IMR-90 (cell line): ENCODE data around the gene NFATC1. TPM values are rescaled to one million over a fixed set of nuclear protein-coding genes. Genes with fewer than 3 reads are reported as not detected.

Experiments
- ATAC-seq: fragments of 200-7000 bp; cut with Tn5 transposase; 2 replicates; pipeline ENCODE4 v1.9.1; 2020; ENCODE audit warnings: low read depth, mild to moderate bottlenecking, moderate library complexity
- BruUV-seq: library from RNA; stranded (reverse); fragments of 400-500 nt; replicated peaks from 2 replicates; lab custom pipeline; 2021; lab: Mats Ljungman, UMichigan
- CTCF ChIA-PET: fragments of 300-600 bp; formaldehyde crosslinking; extraction: SDS; loops from one replicate; lab custom pipeline; 2021; ENCODE audit warnings: antibody characterized with exemption; lab: Yijun Ruan, JAX
- POLR2A ChIA-PET: fragments of 300-600 bp; sonication (Branson Sonifier 250); formaldehyde crosslinking; loops from one replicate; lab custom pipeline; 2022; ENCODE audit warnings: antibody characterized with exemption; ENCODE audit not compliant: unreplicated experiment; lab: Charles Lee
- DNase-seq: peaks from one replicate; pipeline ENCODE4 v3.0.0; 2013
- H2AFZ ChIP-seq: replicated peaks from 2 replicates; pipeline ENCODE3; 2013; ENCODE audit warnings: low read length, mild to moderate bottlenecking; ENCODE audit not compliant: poor library complexity
- H2AK5ac ChIP-seq: 2 replicates; pipeline ENCODE4 v1.6.1; 2013; ENCODE audit warnings: low read depth, low read length, inconsistent platforms
- H2AK9ac ChIP-seq: replicated peaks from 2 replicates; pipeline ENCODE3; 2013; ENCODE audit warnings: mild to moderate bottlenecking, low read depth, low read length, moderate library complexity; ENCODE audit not compliant: poor library complexity
- H2BK120ac ChIP-seq: 2 replicates; pipeline ENCODE4 v1.6.1; 2013; ENCODE audit warnings: low read depth, low read length, inconsistent platforms
- H2BK15ac ChIP-seq: 3 replicates; pipeline ENCODE4 v1.6.1; 2013; ENCODE audit warnings: low read depth, low read length, inconsistent platforms
- H2BK20ac ChIP-seq: 2 replicates; pipeline ENCODE4 v1.6.1; 2013; ENCODE audit warnings: low read depth, mild to moderate bottlenecking, inconsistent platforms, low read length, moderate library complexity
- H2BK5ac ChIP-seq: 2 replicates; pipeline ENCODE4 v1.6.1; 2013; ENCODE audit warnings: mild to moderate bottlenecking, low read depth, low read length, inconsistent platforms; ENCODE audit not compliant: poor library complexity, severe bottlenecking
- H3K14ac ChIP-seq: replicated peaks from 2 replicates; pipeline ENCODE4 v1.6.1; 2013; ENCODE audit warnings: low read depth, low read length, inconsistent platforms
- H3K18ac ChIP-seq: 2 replicates; pipeline ENCODE4 v1.6.1; 2013; ENCODE audit warnings: low read depth, low read length, control low read depth
- H3K23ac ChIP-seq: 2 replicates; pipeline ENCODE4 v1.6.1; 2013; ENCODE audit warnings: low read depth, low read length, inconsistent platforms
- H3K27ac ChIP-seq: 2 replicates; pipeline ENCODE4 v1.5.1; 2013; ENCODE audit warnings: mild to moderate bottlenecking, control low read depth, low read length; ENCODE audit not compliant: insufficient read depth
- H3K27me3 ChIP-seq: 2 replicates; pipeline ENCODE4 v1.6.1; 2013; ENCODE audit warnings: low read length; ENCODE audit not compliant: control insufficient read depth, insufficient read depth
- H3K36me3 ChIP-seq: 2 replicates; pipeline ENCODE4 v1.6.1; 2013; ENCODE audit warnings: low read length, mixed read lengths; ENCODE audit not compliant: control insufficient read depth, insufficient read depth
- H3K4ac ChIP-seq: 2 replicates; pipeline ENCODE4 v1.6.1; 2013; ENCODE audit warnings: low read depth, low read length, inconsistent platforms
- H3K4me1 ChIP-seq: 2 replicates; pipeline ENCODE4 v1.6.1; 2013; ENCODE audit warnings: low read length, mixed read lengths; ENCODE audit not compliant: control insufficient read depth, insufficient read depth
- H3K4me2 ChIP-seq: 2 replicates; pipeline ENCODE4 v1.6.1; 2013; ENCODE audit warnings: low read depth, mild to moderate bottlenecking, control low read depth, low read length, moderate library complexity
- H3K4me3 ChIP-seq: 2 replicates; pipeline ENCODE4 v1.5.1; 2013; ENCODE audit warnings: low read depth, mild to moderate bottlenecking, control low read depth, low read length, moderate library complexity; ENCODE audit not compliant: insufficient read depth
- H3K56ac ChIP-seq: 2 replicates; pipeline ENCODE4 v1.6.1; 2013; ENCODE audit warnings: low read length, inconsistent platforms; ENCODE audit not compliant: insufficient read depth; ENCODE audit errors: extremely low read depth
- H3K79me1 ChIP-seq, 2 experiments: 2 replicates each; pipeline ENCODE4 v1.6.1; 2013; ENCODE audit warnings: low read length in 2 of 2, inconsistent platforms in 1 of 2, low read depth in 1 of 2
- H3K9ac ChIP-seq: 2 replicates; pipeline ENCODE4 v1.6.1; 2013; ENCODE audit warnings: low read depth, low read length, control low read depth
- H3K9me1 ChIP-seq: 2 replicates; pipeline ENCODE4 v1.6.1; 2013; ENCODE audit warnings: low read length, inconsistent platforms; ENCODE audit not compliant: insufficient read depth
- H3K9me3 ChIP-seq: 2 replicates; pipeline ENCODE4 v1.6.1; 2013; ENCODE audit warnings: low read length; ENCODE audit not compliant: control insufficient read depth, insufficient read depth
- H4K20me1 ChIP-seq: 2 replicates; pipeline ENCODE4 v1.6.1; 2013; ENCODE audit warnings: low read length, inconsistent platforms; ENCODE audit not compliant: insufficient read depth
- H4K5ac ChIP-seq: 2 replicates; pipeline ENCODE4 v1.6.1; 2013; ENCODE audit warnings: mild to moderate bottlenecking, low read depth, low read length, control low read depth
- H4K8ac ChIP-seq, 2 experiments: 2 replicates each; pipeline ENCODE4 v1.6.1; 2013; ENCODE audit warnings: low read depth in 2 of 2, low read length in 2 of 2, control low read depth in 1 of 2, inconsistent platforms in 1 of 2
- H4K91ac ChIP-seq: 2 replicates; pipeline ENCODE4 v1.6.1; 2013; ENCODE audit warnings: low read depth, low read length, inconsistent platforms; ENCODE audit not compliant: insufficient read depth
- RCOR1 ChIP-seq: IDR thresholded peaks from 2 replicates; pipeline ENCODE4 v1.6.1; 2012; ENCODE audit warnings: mild to moderate bottlenecking, low read length, improper control_type of control experiment; ENCODE audit not compliant: insufficient replicate concordance
- WGBS, 2 experiments: methylation state at CpG; one replicate each; pipeline versions ENCODE4 v1.1.5 to v1.1.7; 2013; ENCODE audit warnings: missing lambda C conversion rate in 2 of 2; ENCODE audit not compliant: insufficient read length in 1 of 2; ENCODE audit errors: extremely low coverage in 2 of 2; 5-methylcytosine and 5-hydroxymethylcytosine counted together
- dilution Hi-C: fragments of 300-500 bp; cut with HindIII; formaldehyde crosslinking; loops from one replicate; pipeline ENCODE4 v1.14.3; 2018; ENCODE audit warnings: low sequenced_read_pairs; ENCODE audit not compliant: unreplicated experiment
- in situ Hi-C: fragments of 300-500 bp; cut with MboI; formaldehyde crosslinking; loops from 3 replicates; pipeline ENCODE4 v1.14.3; 2019; ENCODE audit warnings: low sequenced_read_pairs, inconsistent platforms, mixed read lengths
- intact Hi-C: fragments of 100-400 bp; cut with micrococcal nuclease; formaldehyde crosslinking; loops from 2 replicates; pipeline ENCODE4 v1.10.0; 2022
- polyA plus RNA-seq, 3 experiments: library from polyadenylated mRNA; depleted of rRNA; stranded (reverse); fragments of >200 nt; gene quantifications; 2 replicates each; pipeline ENCODE4 v1.2.3, GENCODE V29; 2012; ENCODE audit warnings: low replicate concordance in 1 of 3
- total RNA-seq: library from RNA; depleted of rRNA; stranded (reverse); fragments of >200 nt; gene quantifications from 2 replicates; pipeline ENCODE4 v1.2.3, GENCODE V29; 2012

The NFATC1 gene
- total and polyA plus RNA-seq, 2 of the 4 experiments (the other 2 are of a cell fraction) = 0.36 to 1.8 TPM

GRCh38 chr18:79387615-79388014 lies 8.1 kb upstream of the NFATC1 start:
- Histone ChIP-seq H3K36me3 (no peaks in the 10 kb centered on the region), H2AFZ (no peak overlapping the region), H3K79me1 (no peaks in the 10 kb centered on the region), H4K5ac (no peak overlapping the region), H3K27ac (no peak overlapping the region), H3K18ac (no peak overlapping the region), H2AK9ac (no peak overlapping the region), H2BK20ac (no peak overlapping the region), H3K9me3 (no peaks in the 10 kb centered on the region), H2AK5ac (no peak overlapping the region), H3K9me1 (no peaks in the 10 kb centered on the region), H3K4me1 (peaks cover 3% of the 10 kb centered on the region; the same call in 1 of the 2 replicates), H4K91ac (no peak overlapping the region), H3K4me3 (no peak overlapping the region), H3K27me3 (peaks cover 28% of the 10 kb centered on the region), H3K23ac (no peak overlapping the region), H4K8ac (no peak overlapping the region), H3K4me2 (no peak overlapping the region), H3K56ac (no peak overlapping the region), H4K20me1 (no peaks in the 10 kb centered on the region), H2BK15ac (no peak overlapping the region), H3K14ac (no peak overlapping the region), H2BK5ac (no peak overlapping the region), H2BK120ac (no peak overlapping the region), H3K9ac (no peak overlapping the region), H3K4ac (no peak overlapping the region)
- no CpG with 5 or more reads among the region's 11 CpGs for WGBS, 2 experiments
- ChIA-PET CTCF (no interaction called here), POLR2A (no interaction called here)
- TF ChIP-seq RCOR1 = no peak
- ATAC-seq (no peak), DNase-seq (no peak)
- intact Hi-C loops (no loop called here), dilution Hi-C loops (no loop called here), in situ Hi-C loops (no loop called here)
- BruUV-seq = no TSS peak
